Measurements from ENCODE around the gene TBC1D7. TPM values are rescaled to one million over a fixed set of nuclear protein-coding genes. Genes with fewer than 3 reads are reported as not detected.

Gene TBC1D7
- total and polyA plus RNA-seq, 10 of the 15 experiments (the other 5 are each of a cell fraction or from before 2014, with no cell fraction given) = 20.1 to 65.9 (median 31.3) TPM

DNA sequence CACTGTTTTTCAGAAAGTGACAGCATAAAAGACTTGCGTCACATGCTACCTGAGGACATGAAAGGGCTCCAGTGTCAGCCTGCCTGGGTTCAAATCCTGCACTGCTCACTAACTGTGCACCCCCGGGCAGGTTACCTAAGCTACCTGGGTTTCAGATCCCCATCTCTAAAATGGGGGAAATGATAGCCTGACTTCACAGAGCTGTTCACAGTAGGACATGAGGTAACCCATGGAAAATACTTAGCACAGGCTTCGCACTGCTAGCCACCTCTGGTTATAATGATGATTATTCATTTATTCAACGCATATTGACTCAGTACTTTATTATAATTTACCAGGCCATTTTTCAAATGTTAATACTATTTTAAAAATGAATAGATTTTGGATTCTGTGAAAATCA, 23.0 kb downstream of the TBC1D7 start:
- no peak for DNase-seq (ENCODE audit: low read depth, low spot score)
- POLR2A ChIA-PET = interaction anchor here (1.3 to 4.9 kb wide), 5 partner anchors 23 to 78 kb away, joined by 3 to 37 read pairs (median 18); partner anchors contain the start of gene TBC1D7
- TF ChIP-seq SPI1 (IDR thresholded peaks at IDR 0.05; ENCODE audit: borderline replicate concordance, insufficient read depth, low read depth, low read length) = peak; percentile 56
- TF ChIP-seq SMARCA5 (IDR thresholded peaks at IDR 0.05) = peak; percentile 32; the same call in 1 of the 2 replicates
- TF ChIP-seq POLR2AphosphoS2 (IDR thresholded peaks at IDR 0.05; ENCODE audit: low read depth, low read length) = no peak
- peak overlapping the region; percentile 89 for H3K4me2 ChIP-seq (ENCODE audit: control insufficient read depth, insufficient read depth)
- SMC1A ChIA-PET (ENCODE audit: uncharacterized antibody, unreplicated experiment) = interaction anchor here (0.8 to 5.1 kb wide), 19 partner anchors 9 to 376 kb away, joined by 3 to 114 read pairs (median 6); partner anchors contain the start of gene TBC1D7
- FAIRE-seq = no peak
- H4K20me1 ChIP-seq (ENCODE audit: control insufficient read depth, insufficient read depth) = no peaks in the 10 kb centered on the region
- peaks cover 33% of the 10 kb centered on the region for H3K4me1 ChIP-seq (ENCODE audit: control insufficient read depth, insufficient read depth, low read length)
- in situ Hi-C loops (cut with MboI) (no loop called here), intact Hi-C loops (cut with micrococcal nuclease; ENCODE audit: unreplicated experiment) (loop anchor here (2.0 kb wide), 1 partner anchor 24 kb away; the partner anchor contains the start of gene TBC1D7)
- no peak overlapping the region for H3K4me3 ChIP-seq
- peak overlapping the region; percentile 90 for H3K27ac ChIP-seq (ENCODE audit: control insufficient read depth, insufficient read depth)
- H3K9ac ChIP-seq (ENCODE audit: control insufficient read depth, insufficient read depth, low read length) = peak overlapping the region; percentile 24; the same call in 1 of the 2 replicates
- WGBS (ENCODE audit: insufficient coverage, insufficient replicate concordance, low lambda C conversion rate, missing lambda C conversion rate) = 55% methylated on average over 4 of the region's 4 CpGs
- BruUV-seq (replicated peaks) = no TSS peak
- no peaks in the 10 kb centered on the region for H3K9me3 ChIP-seq (replicated peaks; ENCODE audit: control insufficient read depth, insufficient read depth, low read length)
- peak; percentile 3; the same call in 1 of the 3 replicates for ATAC-seq
- no peak overlapping the region for H2AFZ ChIP-seq (ENCODE audit: control insufficient read depth, low read depth, low read length)
- CTCF ChIA-PET = interaction anchor here (0.6 to 4.6 kb wide), 12 partner anchors 15 to 416 kb away, joined by 3 to 35 read pairs (median 6); partner anchors contain the start of gene TBC1D7
- H3K27me3 ChIP-seq (replicated peaks in 1 of 2; ENCODE audit: control insufficient read depth in 2 of 2, insufficient read depth in 2 of 2, low read length in 1 of 2) = no peaks in the 10 kb centered on the region
- RAD21 ChIA-PET (ENCODE audit: unreplicated experiment) = interaction anchor here (1.2 to 5.3 kb wide), 12 partner anchors 16 to 111 kb away, joined by 3 to 88 read pairs (median 7); partner anchors contain the start of gene TBC1D7
- no peaks in the 10 kb centered on the region for H3K79me2 ChIP-seq (ENCODE audit: control insufficient read depth, insufficient read depth, low read length)
- peaks cover 0 to 19% of the 10 kb centered on the region in 2 experiments for H3K36me3 ChIP-seq (ENCODE audit: control insufficient read depth in 2 of 2, insufficient read depth in 2 of 2, low read length in 1 of 2)

DNA sequence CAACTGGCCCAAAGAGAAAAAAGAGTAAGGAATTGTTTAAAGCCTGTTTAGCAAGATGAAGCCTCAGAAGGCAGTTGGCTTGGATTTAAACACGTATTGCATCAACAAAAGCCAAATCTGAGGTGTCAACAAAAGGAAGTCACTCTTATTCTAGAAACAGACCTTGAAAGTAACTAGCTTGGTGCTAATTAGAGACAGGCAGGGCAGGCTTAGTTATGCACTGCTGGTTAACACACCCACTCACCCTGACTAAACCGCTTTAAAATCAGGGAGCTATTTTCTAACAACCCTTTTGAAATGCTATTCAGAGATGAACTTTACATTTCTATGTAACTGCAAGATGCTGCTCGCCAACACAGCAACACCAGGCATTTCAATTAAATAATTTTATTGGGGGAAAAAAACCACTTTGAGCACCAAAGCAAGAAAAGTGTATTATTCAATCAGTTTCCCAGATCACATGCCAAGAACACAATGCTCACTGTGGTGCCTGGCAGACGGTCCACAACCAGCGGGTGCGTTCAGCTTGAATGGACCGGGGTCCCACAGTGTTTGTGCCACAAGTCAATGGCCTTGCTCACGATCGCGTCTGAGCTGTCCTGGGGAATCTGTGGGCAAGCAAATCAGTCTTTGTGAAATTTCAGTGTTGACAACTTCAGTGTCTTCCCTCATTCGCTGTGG, 23.6 kb downstream of the TBC1D7 start:
- peak overlapping the region; percentile 34; the same call in 1 of the 2 replicates for H3K4me3 ChIP-seq
- intact Hi-C loops (cut with micrococcal nuclease; ENCODE audit: unreplicated experiment) (loop anchor here (2.0 kb wide), 1 partner anchor 24 kb away; the partner anchor contains the start of gene TBC1D7), in situ Hi-C loops (cut with MboI) (no loop called here)
- H2AFZ ChIP-seq (ENCODE audit: control insufficient read depth, low read depth, low read length) = no peak overlapping the region
- ATAC-seq = peak; percentile 80
- H3K4me1 ChIP-seq (ENCODE audit: control insufficient read depth, insufficient read depth, low read length) = peaks cover 33% of the 10 kb centered on the region
- no peaks in the 10 kb centered on the region for H4K20me1 ChIP-seq (ENCODE audit: control insufficient read depth, insufficient read depth)
- no peaks in the 10 kb centered on the region for H3K27me3 ChIP-seq (replicated peaks in 1 of 2; ENCODE audit: control insufficient read depth in 2 of 2, insufficient read depth in 2 of 2, low read length in 1 of 2)
- FAIRE-seq = peak; percentile 91
- peak overlapping the region; percentile 90 for H3K27ac ChIP-seq (ENCODE audit: control insufficient read depth, insufficient read depth)
- CTCF ChIA-PET = interaction anchor here (0.6 to 4.6 kb wide), 13 partner anchors 15 to 415 kb away, joined by 3 to 35 read pairs (median 6); partner anchors contain the start of gene TBC1D7
- no peaks in the 10 kb centered on the region for H3K9me3 ChIP-seq (replicated peaks; ENCODE audit: control insufficient read depth, insufficient read depth, low read length)
- peak overlapping the region; percentile 89 for H3K4me2 ChIP-seq (ENCODE audit: control insufficient read depth, insufficient read depth)
- RAD21 ChIA-PET (ENCODE audit: unreplicated experiment) = interaction anchor here (0.5 to 5.3 kb wide), 15 partner anchors 14 to 393 kb away, joined by 3 to 88 read pairs (median 5); partner anchors contain the start of gene TBC1D7
- H3K36me3 ChIP-seq (ENCODE audit: control insufficient read depth in 2 of 2, insufficient read depth in 2 of 2, low read length in 1 of 2) = peaks cover 0 to 23% of the 10 kb centered on the region in 2 experiments
- H3K9ac ChIP-seq (ENCODE audit: control insufficient read depth, insufficient read depth, low read length) = peak overlapping the region; percentile 47
- BruUV-seq (replicated peaks) = no TSS peak
- H3K79me2 ChIP-seq (ENCODE audit: control insufficient read depth, insufficient read depth, low read length) = no peaks in the 10 kb centered on the region
- SMC1A ChIA-PET (ENCODE audit: uncharacterized antibody, unreplicated experiment) = interaction anchor here (0.8 to 5.1 kb wide), 24 partner anchors 10 to 376 kb away, joined by 3 to 114 read pairs (median 5); partner anchors contain the start of gene TBC1D7
- DNase-seq (ENCODE audit: low read depth, low spot score) = peak; percentile 77
- 8% methylated on average over 11 of the region's 11 CpGs for WGBS (ENCODE audit: insufficient coverage, insufficient replicate concordance, low lambda C conversion rate, missing lambda C conversion rate)
- POLR2A ChIA-PET = interaction anchor here (0.6 to 4.9 kb wide), 8 partner anchors 23 to 77 kb away, joined by 3 to 37 read pairs (median 6); partner anchors contain the start of gene TBC1D7
- TF ChIP-seq, protein P1, sequence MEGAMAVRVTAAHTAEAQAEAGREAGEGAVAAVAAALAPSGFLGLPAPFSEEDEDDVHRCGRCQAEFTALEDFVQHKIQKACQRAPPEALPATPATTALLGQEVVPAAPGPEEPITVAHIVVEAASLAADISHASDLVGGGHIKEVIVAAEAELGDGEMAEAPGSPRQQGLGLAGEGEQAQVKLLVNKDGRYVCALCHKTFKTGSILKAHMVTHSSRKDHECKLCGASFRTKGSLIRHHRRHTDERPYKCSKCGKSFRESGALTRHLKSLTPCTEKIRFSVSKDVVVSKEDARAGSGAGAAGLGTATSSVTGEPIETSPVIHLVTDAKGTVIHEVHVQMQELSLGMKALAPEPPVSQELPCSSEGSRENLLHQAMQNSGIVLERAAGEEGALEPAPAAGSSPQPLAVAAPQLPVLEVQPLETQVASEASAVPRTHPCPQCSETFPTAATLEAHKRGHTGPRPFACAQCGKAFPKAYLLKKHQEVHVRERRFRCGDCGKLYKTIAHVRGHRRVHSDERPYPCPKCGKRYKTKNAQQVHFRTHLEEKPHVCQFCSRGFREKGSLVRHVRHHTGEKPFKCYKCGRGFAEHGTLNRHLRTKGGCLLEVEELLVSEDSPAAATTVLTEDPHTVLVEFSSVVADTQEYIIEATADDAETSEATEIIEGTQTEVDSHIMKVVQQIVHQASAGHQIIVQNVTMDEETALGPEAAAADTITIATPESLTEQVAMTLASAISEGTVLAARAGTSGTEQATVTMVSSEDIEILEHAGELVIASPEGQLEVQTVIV (IDR thresholded peaks at IDR 0.05; ENCODE audit: borderline replicate concordance, partially characterized antibody) = no peak
- TF ChIP-seq POLR2AphosphoS2 (IDR thresholded peaks at IDR 0.05; ENCODE audit: low read depth, low read length) = no peak
- no peak for TF ChIP-seq CBFB (IDR thresholded peaks at IDR 0.05; ENCODE audit: low read depth)
- TF ChIP-seq NR2C1 (IDR thresholded peaks at IDR 0.05) = no peak
- no peak for TF ChIP-seq ZNF622 (IDR thresholded peaks at IDR 0.05)
- peak; percentile 43 to 69; a peak in 2 of 4 replicates for TF ChIP-seq BHLHE40 (IDR thresholded peaks at IDR 0.05; ENCODE audit: borderline replicate concordance in 1 of 2, low read depth in 2 of 2, low read length in 1 of 2)
- no peak for TF ChIP-seq POLR2A (IDR thresholded peaks at IDR 0.05; ENCODE audit: low read depth, low read length)
- TF ChIP-seq CEBPB (IDR thresholded peaks at IDR 0.05; ENCODE audit: borderline replicate concordance in 1 of 2, low read depth in 2 of 2, low read length in 2 of 2) = peak in 1 of 2 experiments; percentile 54; a peak in 1 of 4 replicates

All from GM12878 (cell line).